SU-DHL-6 (cell line): ENCODE data around the gene INTS3.

Source experiments
- H2AFZ ChIP-seq: fragments of 200-600 bp; sonication (generic); 2 replicates; pipeline ENCODE4 v1.6.1; 2014; ENCODE audit warnings: low read depth, mild to moderate bottlenecking, moderate library complexity, mixed read lengths, antibody characterized with exemption, low read length; ENCODE audit not compliant: severe bottlenecking
- H3F3A ChIP-seq: fragments of 200-600 bp; shearing (Covaris generic); 2 replicates; pipeline ENCODE4 v1.6.0; 2016; ENCODE audit warnings: antibody characterized with exemption, mild to moderate bottlenecking; ENCODE audit not compliant: insufficient read depth
- H3K27ac ChIP-seq: fragments of 200-600 bp; sonication (generic); 2 replicates; pipeline ENCODE4 v1.5.1; 2016; ENCODE audit warnings: low read depth, mild to moderate bottlenecking, low read length, moderate library complexity, mixed read lengths
- H3K27me3 ChIP-seq: fragments of 200-600 bp; sonication (generic), shearing (Covaris generic); 2 replicates; pipeline ENCODE4 v1.6.0; 2014; ENCODE audit warnings: mild to moderate bottlenecking, low read length
- H3K36me3 ChIP-seq: fragments of 200-600 bp; sonication (generic); 2 replicates; pipeline ENCODE4 v1.6.1; 2014; ENCODE audit warnings: mild to moderate bottlenecking, low read length, mixed read lengths
- H3K4me2 ChIP-seq: fragments of 300-600, 200-600 bp; shearing (Covaris generic), sonication (generic); 2 replicates; pipeline ENCODE4 v1.6.0; 2014; ENCODE audit warnings: low read length, low read depth, mild to moderate bottlenecking; ENCODE audit not compliant: poor library complexity, severe bottlenecking
- H3K4me3 ChIP-seq: fragments of 200-600 bp; sonication (generic); 2 replicates; pipeline ENCODE4 v1.5.1; 2014; ENCODE audit warnings: antibody characterized with exemption, low read length, mild to moderate bottlenecking, mixed read lengths; ENCODE audit not compliant: insufficient read depth, poor library complexity, severe bottlenecking
- H3K79me2 ChIP-seq: fragments of 200-600 bp; sonication (generic); 2 replicates; pipeline ENCODE4 v1.6.1; 2014; ENCODE audit warnings: mild to moderate bottlenecking, low read length, moderate library complexity; ENCODE audit not compliant: insufficient read depth
- H3K9ac ChIP-seq: fragments of 200-600 bp; sonication (generic); 2 replicates; pipeline ENCODE4 v1.7.0; 2014; ENCODE audit warnings: mild to moderate bottlenecking, low read length
- H3K9me2 ChIP-seq: fragments of 200-600 bp; sonication (generic); replicated peaks from 2 replicates; pipeline ENCODE4 v1.6.1; 2014; ENCODE audit warnings: low read length; ENCODE audit not compliant: insufficient read depth
- H3K9me3 ChIP-seq: fragments of 200-600 bp; sonication (generic); 2 replicates; pipeline ENCODE4 v1.6.1; 2014; ENCODE audit warnings: low read length, mixed read lengths; ENCODE audit not compliant: insufficient read depth
- H4K20me1 ChIP-seq: fragments of 200-600 bp; sonication (generic); 2 replicates; pipeline ENCODE4 v1.6.1; 2014; ENCODE audit warnings: low read depth, mild to moderate bottlenecking, antibody characterized with exemption, low read length, moderate library complexity, mixed read lengths
- EZH2phosphoT487 ChIP-seq: fragments of 200-600 bp; sonication (generic), shearing (Covaris generic); conservative IDR thresholded peaks from 2 replicates; pipeline ENCODE4 v1.6.1; 2018; ENCODE audit warnings: mild to moderate bottlenecking, antibody characterized with exemption, low read length, moderate library complexity, mixed read lengths
- TF ChIP-seq, protein P1 (sequence below): fragments of 200-600 bp; sonication (generic); IDR thresholded peaks from one replicate; pipeline ENCODE4 v1.5.1; 2017; ENCODE audit warnings: antibody characterized with exemption, mild to moderate bottlenecking, low read length, moderate library complexity; ENCODE audit not compliant: insufficient read depth, poor library complexity, severe bottlenecking

The INTS3 gene

DNA sequence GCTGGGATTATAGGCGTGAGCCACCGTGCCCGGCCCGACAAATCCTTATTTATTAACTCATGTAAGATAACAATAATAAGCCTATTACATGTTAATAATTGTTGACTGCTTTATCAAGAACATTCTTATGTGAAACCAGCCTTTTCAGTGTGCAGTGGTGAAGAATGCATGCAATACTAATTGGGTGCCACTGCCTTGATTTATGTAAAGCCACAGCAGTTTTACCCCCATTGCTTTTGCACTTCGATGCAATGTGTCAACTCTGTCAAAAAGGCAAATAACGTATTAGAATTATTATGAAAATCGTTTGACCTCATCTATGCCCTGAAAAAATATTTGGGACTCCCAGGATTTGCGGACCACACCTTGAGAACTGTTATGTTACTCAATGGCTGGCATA is 31.1 kb upstream of the INTS3 start:
- Histone ChIP-seq H3K4me2 (no peak overlapping the region), H3K79me2 (no peaks in the 10 kb centered on the region), H3K27me3 (no peaks in the 10 kb centered on the region), H3K9me3 (no peaks in the 10 kb centered on the region), H2AFZ (no peak overlapping the region), H3K9me2 (no peaks in the 10 kb centered on the region), H3K27ac (no peak overlapping the region), H3K36me3 (no peaks in the 10 kb centered on the region), H4K20me1 (no peaks in the 10 kb centered on the region), H3K9ac (no peak overlapping the region), H3F3A (no peaks in the 10 kb centered on the region), H3K4me3 (no peak overlapping the region)
- no peak for TF ChIP-seq EZH2phosphoT487
- TF ChIP-seq, protein P1, sequence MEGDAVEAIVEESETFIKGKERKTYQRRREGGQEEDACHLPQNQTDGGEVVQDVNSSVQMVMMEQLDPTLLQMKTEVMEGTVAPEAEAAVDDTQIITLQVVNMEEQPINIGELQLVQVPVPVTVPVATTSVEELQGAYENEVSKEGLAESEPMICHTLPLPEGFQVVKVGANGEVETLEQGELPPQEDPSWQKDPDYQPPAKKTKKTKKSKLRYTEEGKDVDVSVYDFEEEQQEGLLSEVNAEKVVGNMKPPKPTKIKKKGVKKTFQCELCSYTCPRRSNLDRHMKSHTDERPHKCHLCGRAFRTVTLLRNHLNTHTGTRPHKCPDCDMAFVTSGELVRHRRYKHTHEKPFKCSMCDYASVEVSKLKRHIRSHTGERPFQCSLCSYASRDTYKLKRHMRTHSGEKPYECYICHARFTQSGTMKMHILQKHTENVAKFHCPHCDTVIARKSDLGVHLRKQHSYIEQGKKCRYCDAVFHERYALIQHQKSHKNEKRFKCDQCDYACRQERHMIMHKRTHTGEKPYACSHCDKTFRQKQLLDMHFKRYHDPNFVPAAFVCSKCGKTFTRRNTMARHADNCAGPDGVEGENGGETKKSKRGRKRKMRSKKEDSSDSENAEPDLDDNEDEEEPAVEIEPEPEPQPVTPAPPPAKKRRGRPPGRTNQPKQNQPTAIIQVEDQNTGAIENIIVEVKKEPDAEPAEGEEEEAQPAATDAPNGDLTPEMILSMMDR: no peak

DNA sequence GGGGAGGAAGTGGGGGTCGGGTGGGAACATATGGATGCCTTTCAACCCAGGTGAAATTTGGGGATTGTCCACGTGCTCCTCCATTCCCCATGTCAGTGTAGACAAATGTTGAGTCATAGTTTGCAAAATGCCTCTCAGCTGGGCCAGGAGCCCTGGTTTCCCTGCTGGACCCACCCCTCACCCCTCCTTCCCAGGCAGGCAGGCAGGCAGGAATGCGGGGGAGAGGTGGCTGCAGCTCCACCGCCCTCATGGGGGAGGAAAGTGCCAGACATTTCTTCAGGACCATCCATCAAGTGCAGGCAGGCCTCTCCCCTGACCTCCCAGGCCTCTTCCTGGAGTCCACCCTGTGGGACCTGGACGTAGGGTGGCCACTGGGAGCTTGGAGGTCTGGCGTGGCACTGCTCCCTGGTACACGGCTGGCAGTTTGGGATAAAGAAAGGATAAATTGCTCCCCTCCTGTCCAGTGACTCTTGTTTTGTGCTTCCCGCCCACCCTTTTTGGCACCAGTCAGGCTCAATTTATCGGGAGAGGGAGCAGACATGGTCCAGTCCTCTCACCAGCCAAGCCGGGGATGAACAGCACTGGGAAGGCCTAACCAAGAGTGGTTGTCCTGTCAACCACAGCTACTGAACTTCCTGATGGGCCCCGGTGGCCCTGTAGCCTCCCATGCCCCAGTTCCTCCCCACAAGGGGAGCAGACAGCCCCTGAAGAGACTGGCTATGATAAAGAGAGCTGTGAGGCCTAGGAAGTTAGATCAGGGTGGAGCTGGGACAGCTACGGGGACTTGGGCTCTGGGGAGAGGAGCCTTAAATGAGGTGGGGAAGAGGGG is 30.4 kb upstream of the INTS3 start:
- H2AFZ ChIP-seq: no peak overlapping the region
- no peaks in the 10 kb centered on the region for H3K79me2 ChIP-seq
- H4K20me1 ChIP-seq: no peaks in the 10 kb centered on the region
- TF ChIP-seq, protein P1: no peak
- TF ChIP-seq EZH2phosphoT487: no peak
- no peaks in the 10 kb centered on the region for H3K36me3 ChIP-seq
- no peak overlapping the region for H3K27ac ChIP-seq
- no peak overlapping the region for H3K9ac ChIP-seq
- no peaks in the 10 kb centered on the region for H3K9me3 ChIP-seq
- H3K4me2 ChIP-seq: no peak overlapping the region
- no peaks in the 10 kb centered on the region for H3K9me2 ChIP-seq
- H3K4me3 ChIP-seq: no peak overlapping the region
- H3F3A ChIP-seq: no peaks in the 10 kb centered on the region
- H3K27me3 ChIP-seq: no peaks in the 10 kb centered on the region

DNA sequence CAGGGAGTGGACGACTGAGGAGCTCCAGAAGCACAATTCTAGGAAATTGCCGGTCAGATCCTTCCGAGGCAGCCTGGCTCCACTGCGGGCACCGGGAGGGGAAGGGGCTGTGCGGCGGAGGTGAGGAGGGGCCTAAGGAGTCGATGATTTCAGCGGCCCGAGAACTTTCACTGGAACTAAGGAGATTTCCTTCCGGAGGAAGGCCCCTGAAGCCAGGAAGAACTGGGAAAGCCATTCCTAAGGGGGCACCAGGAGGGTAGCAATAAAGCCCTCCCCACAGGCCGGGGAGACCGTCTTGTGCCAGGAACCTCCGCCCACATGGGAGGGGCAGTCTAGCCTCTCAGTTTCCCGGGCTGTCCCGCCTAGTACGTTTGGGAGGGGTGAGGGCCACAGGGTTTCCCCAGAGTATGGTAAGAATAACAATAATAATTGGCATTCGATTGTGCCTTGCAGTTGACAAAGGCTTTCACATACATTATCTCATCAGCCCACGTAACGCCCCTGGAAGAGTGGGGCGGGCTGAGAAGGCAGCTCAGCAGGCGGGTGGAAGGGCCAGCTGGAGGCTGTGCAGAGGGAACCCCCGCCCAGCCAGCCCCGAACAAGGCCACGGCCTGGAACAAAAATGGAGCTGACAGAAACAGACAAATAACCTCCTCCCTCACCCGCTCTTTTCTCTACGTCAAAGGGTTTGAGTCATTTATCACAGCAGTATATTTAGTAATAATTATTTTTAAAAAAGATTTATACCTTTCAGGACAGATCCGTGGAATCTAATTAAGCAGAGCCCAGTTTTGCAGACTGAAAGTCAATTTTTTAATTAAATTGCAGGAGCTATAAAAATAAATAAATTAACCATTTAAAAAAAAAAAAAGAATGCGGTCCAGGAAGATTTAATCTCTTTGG is 29.6 kb upstream of the INTS3 start:
- H3K79me2 ChIP-seq: no peaks in the 10 kb centered on the region
- H3K9ac ChIP-seq: no peak overlapping the region
- no peaks in the 10 kb centered on the region for H3K9me2 ChIP-seq
- TF ChIP-seq EZH2phosphoT487: no peak
- TF ChIP-seq, protein P1: no peak
- H3K4me3 ChIP-seq: no peak overlapping the region
- no peaks in the 10 kb centered on the region for H4K20me1 ChIP-seq
- H3K27ac ChIP-seq: no peak overlapping the region
- no peak overlapping the region for H2AFZ ChIP-seq
- no peaks in the 10 kb centered on the region for H3K36me3 ChIP-seq
- H3K4me2 ChIP-seq: no peak overlapping the region
- H3K27me3 ChIP-seq: no peaks in the 10 kb centered on the region
- no peaks in the 10 kb centered on the region for H3K9me3 ChIP-seq
- no peaks in the 10 kb centered on the region for H3F3A ChIP-seq
